ENCODE results near the gene ROBO4. TPM values are rescaled to one million over a fixed set of nuclear protein-coding genes. Genes with fewer than 3 reads are reported as not detected.

ROBO4 gene
- total and polyA plus RNA-seq, 2 of the 13 experiments (the other 11 are each of a cell fraction or from before 2014, with no cell fraction given) = 0.07 to 1.1 TPM

GRCh38 chr11:124935548-124936514 lies 38.2 kb upstream of the ROBO4 start, which contains the start of gene HEPACAM (continued):
- no peak for TF ChIP-seq HNF1A (IDR thresholded peaks at IDR 0.05; ENCODE audit: low read depth)
- TF ChIP-seq HNF1A (CRISPR knock-in tag; IDR thresholded peaks at IDR 0.05; ENCODE audit: borderline replicate concordance) = 0 out of 2 replicates have a peak, but pooled peaks have one; percentile 17
- no peak for TF ChIP-seq CTCF (CRISPR knock-in tag; IDR thresholded peaks at IDR 0.05)
- no peak for TF ChIP-seq IKZF5 (CRISPR knock-in tag; IDR thresholded peaks at IDR 0.05)
- TF ChIP-seq PRPF4 (IDR thresholded peaks at IDR 0.05; ENCODE audit: low read depth, low read length, poor library complexity, severe bottlenecking) = no peak
- no peak for TF ChIP-seq ZSCAN5A (CRISPR knock-in tag; IDR thresholded peaks at IDR 0.05; ENCODE audit: borderline replicate concordance)
- 0 out of 2 replicates have a peak, but pooled peaks have one; percentile 14 for TF ChIP-seq HOMEZ (CRISPR knock-in tag; IDR thresholded peaks at IDR 0.05; ENCODE audit: low read depth)
- no peak for TF ChIP-seq ZXDC (CRISPR knock-in tag; IDR thresholded peaks at IDR 0.05)
- TF ChIP-seq ZNF430 (CRISPR knock-in tag; IDR thresholded peaks at IDR 0.05) = no peak
- peak; percentile 65 for TF ChIP-seq RBFOX2 (IDR thresholded peaks at IDR 0.05; ENCODE audit: low read depth, low read length)
- TF ChIP-seq PRMT3 (CRISPR knock-in tag; IDR thresholded peaks at IDR 0.05; ENCODE audit: borderline replicate concordance, low read depth) = no peak
- no peak for TF ChIP-seq MEIS2 (CRISPR knock-in tag; IDR thresholded peaks at IDR 0.05)
- TF ChIP-seq HMG20A (CRISPR knock-in tag; IDR thresholded peaks at IDR 0.05; ENCODE audit: borderline replicate concordance) = 0 out of 2 replicates have a peak, but pooled peaks have one; percentile 13

Data from HepG2 (cell line).